Glutamatergic neuron (in vitro differentiated cells): Measurements from ENCODE around the gene SUMF1. TPM values are rescaled to one million over a fixed set of nuclear protein-coding genes. Genes with fewer than 3 reads are reported as not detected.

ENCODE experiments used
- DNase-seq: peaks from one replicate; pipeline ENCODE4 v3.0.0; 2022
- H3K27ac Mint-ChIP-seq: one replicate; pipeline ENCODE4 v1.8.0; 2020; ENCODE audit warnings: mild to moderate bottlenecking, mixed read lengths, inconsistent platforms; ENCODE audit not compliant: unreplicated experiment
- H3K27me3 Mint-ChIP-seq: one replicate; pipeline ENCODE4 v1.8.0; 2020; ENCODE audit warnings: mild to moderate bottlenecking, moderate library complexity, mixed read lengths, inconsistent platforms; ENCODE audit not compliant: unreplicated experiment
- H3K36me3 Mint-ChIP-seq: one replicate; pipeline ENCODE4 v1.8.0; 2020; ENCODE audit warnings: mild to moderate bottlenecking, mixed read lengths, inconsistent platforms; ENCODE audit not compliant: unreplicated experiment
- H3K4me1 Mint-ChIP-seq: one replicate; pipeline ENCODE4 v1.8.0; 2020; ENCODE audit warnings: mild to moderate bottlenecking, low read depth, mixed read lengths, inconsistent platforms; ENCODE audit not compliant: unreplicated experiment
- H3K4me3 Mint-ChIP-seq: one replicate; pipeline ENCODE4 v1.8.0; 2020; ENCODE audit warnings: mild to moderate bottlenecking, mixed read lengths, inconsistent platforms; ENCODE audit not compliant: unreplicated experiment
- H3K9me3 Mint-ChIP-seq: one replicate; pipeline ENCODE4 v1.8.0; 2020; ENCODE audit warnings: mild to moderate bottlenecking, moderate library complexity, mixed read lengths, inconsistent platforms; ENCODE audit not compliant: unreplicated experiment
- total RNA-seq: library from RNA; stranded (reverse); fragmentation: NEBNext Ultra II Directional; extraction: Animal tissue kit (Norgen Biotek cat#: 25700); gene quantifications from one replicate; pipeline ENCODE4 v1.2.1, GENCODE V29; 2021; ENCODE audit not compliant: unreplicated experiment
- TF ChIP-seq, protein P1 (sequence below): fragments of 200-600 bp; sonication (generic); IDR thresholded peaks from one replicate; pipeline ENCODE4 v1.5.0; 2021; ENCODE audit not compliant: partially characterized antibody, unreplicated experiment

Gene SUMF1
- total RNA-seq, 1 donor from 2014 or later = 7.2 TPM

DNA sequence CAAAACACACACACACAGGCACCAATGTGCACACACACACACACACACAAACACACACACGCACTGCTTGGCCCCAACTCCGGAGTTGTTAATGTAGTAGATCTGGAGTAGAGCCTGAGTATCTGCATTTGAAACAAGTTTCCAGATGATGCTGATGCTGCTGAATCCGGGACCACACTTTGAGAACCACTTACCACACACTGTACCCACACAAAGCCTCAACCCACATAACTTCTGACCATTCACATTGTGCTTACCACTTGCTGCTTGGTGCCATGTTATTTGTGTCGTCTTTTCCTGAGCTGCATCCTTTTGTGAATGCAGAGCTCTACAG lies 127.0 kb downstream of the SUMF1 start:
- no peak overlapping the region for H3K27ac Mint-ChIP-seq
- H3K9me3 Mint-ChIP-seq = no peaks in the 10 kb centered on the region
- peaks cover 5% of the 10 kb centered on the region for H3K4me1 Mint-ChIP-seq
- DNase-seq = no peak
- no peaks in the 10 kb centered on the region for H3K27me3 Mint-ChIP-seq
- no peak overlapping the region for H3K4me3 Mint-ChIP-seq
- TF ChIP-seq, protein P1, sequence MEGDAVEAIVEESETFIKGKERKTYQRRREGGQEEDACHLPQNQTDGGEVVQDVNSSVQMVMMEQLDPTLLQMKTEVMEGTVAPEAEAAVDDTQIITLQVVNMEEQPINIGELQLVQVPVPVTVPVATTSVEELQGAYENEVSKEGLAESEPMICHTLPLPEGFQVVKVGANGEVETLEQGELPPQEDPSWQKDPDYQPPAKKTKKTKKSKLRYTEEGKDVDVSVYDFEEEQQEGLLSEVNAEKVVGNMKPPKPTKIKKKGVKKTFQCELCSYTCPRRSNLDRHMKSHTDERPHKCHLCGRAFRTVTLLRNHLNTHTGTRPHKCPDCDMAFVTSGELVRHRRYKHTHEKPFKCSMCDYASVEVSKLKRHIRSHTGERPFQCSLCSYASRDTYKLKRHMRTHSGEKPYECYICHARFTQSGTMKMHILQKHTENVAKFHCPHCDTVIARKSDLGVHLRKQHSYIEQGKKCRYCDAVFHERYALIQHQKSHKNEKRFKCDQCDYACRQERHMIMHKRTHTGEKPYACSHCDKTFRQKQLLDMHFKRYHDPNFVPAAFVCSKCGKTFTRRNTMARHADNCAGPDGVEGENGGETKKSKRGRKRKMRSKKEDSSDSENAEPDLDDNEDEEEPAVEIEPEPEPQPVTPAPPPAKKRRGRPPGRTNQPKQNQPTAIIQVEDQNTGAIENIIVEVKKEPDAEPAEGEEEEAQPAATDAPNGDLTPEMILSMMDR = no peak
- peaks cover 4% of the 10 kb centered on the region for H3K36me3 Mint-ChIP-seq

GRCh38 chr3:4338751-4339150 lies 128.3 kb downstream of the SUMF1 start:
- Mint-ChIP-seq H3K36me3 (no peaks in the 10 kb centered on the region), H3K4me3 (no peak overlapping the region), H3K27me3 (no peaks in the 10 kb centered on the region), H3K27ac (no peak overlapping the region), H3K9me3 (no peaks in the 10 kb centered on the region), H3K4me1 (peaks cover 5% of the 10 kb centered on the region)
- TF ChIP-seq, protein P1 = no peak
- no peak for DNase-seq

DNA sequence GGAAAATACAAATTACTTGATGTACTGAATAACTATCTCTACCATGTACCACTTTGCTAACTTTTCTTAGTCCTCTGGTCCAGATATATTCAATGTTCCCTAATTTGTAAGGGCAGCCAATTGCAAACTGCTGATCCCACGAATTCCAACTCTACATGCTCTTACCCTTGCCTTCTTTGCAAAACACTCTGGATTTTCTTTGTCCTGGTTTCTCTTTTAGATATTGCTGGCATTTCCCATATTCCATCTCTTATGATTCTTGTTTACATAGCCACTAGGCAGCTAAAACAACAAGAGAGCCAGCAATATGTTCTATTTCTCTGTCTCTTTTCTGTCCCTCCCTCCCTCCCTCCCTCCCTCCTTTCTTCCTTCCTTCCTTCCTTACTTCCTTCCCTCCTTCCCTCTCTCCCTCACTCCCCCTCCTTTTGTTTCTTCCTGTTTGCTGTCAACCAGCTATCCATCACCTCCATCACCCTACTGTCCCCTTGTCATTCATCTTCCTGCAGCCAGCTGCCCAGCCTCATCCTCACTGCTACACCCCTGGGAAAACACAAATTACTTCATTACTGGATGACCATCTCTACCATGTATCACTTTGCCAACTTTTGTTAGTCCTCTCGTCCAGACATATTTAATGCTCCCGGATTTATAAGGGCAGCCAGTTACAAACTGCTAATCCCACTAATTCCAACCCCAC lies 130.1 kb downstream of the SUMF1 start:
- Mint-ChIP-seq H3K27me3 (no peaks in the 10 kb centered on the region), H3K9me3 (no peaks in the 10 kb centered on the region), H3K27ac (no peak overlapping the region), H3K4me3 (no peak overlapping the region), H3K4me1 (no peaks in the 10 kb centered on the region), H3K36me3 (no peaks in the 10 kb centered on the region)
- TF ChIP-seq, protein P1 = no peak
- no peak for DNase-seq

GRCh38 chr3:4335840-4336562 lies 131.1 kb downstream of the SUMF1 start:
- no peaks in the 10 kb centered on the region for H3K9me3 Mint-ChIP-seq
- no peak for DNase-seq
- H3K4me3 Mint-ChIP-seq = no peak overlapping the region
- no peaks in the 10 kb centered on the region for H3K27me3 Mint-ChIP-seq
- H3K27ac Mint-ChIP-seq = no peak overlapping the region
- H3K4me1 Mint-ChIP-seq = no peaks in the 10 kb centered on the region
- TF ChIP-seq, protein P1 = no peak
- H3K36me3 Mint-ChIP-seq = no peaks in the 10 kb centered on the region

- Mint-ChIP-seq H3K27ac (no peak overlapping the region), H3K36me3 (peaks cover 10% of the 10 kb centered on the region), H3K27me3 (peaks cover 1% of the 10 kb centered on the region), H3K4me1 (no peaks in the 10 kb centered on the region), H3K9me3 (no peaks in the 10 kb centered on the region), H3K4me3 (no peak overlapping the region)
- DNase-seq = no peak
- TF ChIP-seq, protein P1 = peak; percentile 14
Observed at GRCh38 chr3:4334548-4334947, 132.5 kb downstream of the SUMF1 start.
